ENCODE results near the gene SVEP1. TPM values are rescaled to one million over a fixed set of nuclear protein-coding genes. Genes with fewer than 3 reads are reported as not detected.
A peak's percentile ranks its signal among the peaks of the same experiment; 100 is the strongest.

SVEP1 gene
- total and polyA plus RNA-seq, 2 donors from 2014 or later, result 1.1 to 19.3 TPM

DNA sequence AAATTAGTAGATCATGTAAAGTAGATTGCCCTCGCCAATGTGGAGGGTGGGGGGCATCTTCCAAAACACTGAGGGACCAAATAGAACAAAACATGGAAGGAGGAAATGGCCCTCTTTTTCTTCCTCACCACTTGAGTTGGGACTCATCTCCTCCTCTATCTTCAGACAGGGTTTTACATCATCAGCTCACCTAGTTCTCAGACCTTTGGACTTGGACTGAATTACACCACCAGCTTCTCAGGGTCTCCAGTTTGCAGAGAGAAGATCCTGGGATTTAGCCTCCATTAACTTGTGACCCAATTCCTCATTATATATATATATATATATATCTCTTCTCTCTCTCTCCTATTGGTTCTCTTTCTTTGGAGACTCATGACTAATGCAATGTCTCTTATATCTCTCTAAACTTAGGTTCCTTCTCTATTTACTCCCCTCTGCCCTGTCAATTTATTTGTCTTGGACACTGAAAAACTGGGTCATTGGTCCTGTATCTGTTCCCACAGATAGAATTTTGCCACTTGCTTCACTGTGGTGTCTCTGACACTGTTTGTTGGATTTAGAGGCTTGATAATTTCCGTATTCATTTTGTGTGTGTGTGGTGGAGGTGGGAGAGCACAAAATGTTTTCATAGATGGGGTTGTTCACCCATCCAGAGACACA is 187.6 kb downstream of the SVEP1 start:
- no peak overlapping the region for H3K9ac ChIP-seq (ENCODE audit: low read length in 3 of 3)
- H3K36me3 ChIP-seq (ENCODE audit: control insufficient read depth in 2 of 3, insufficient read depth in 3 of 3, low read length in 3 of 3), result no peaks in the 10 kb centered on the region
- TF ChIP-seq, protein P1, sequence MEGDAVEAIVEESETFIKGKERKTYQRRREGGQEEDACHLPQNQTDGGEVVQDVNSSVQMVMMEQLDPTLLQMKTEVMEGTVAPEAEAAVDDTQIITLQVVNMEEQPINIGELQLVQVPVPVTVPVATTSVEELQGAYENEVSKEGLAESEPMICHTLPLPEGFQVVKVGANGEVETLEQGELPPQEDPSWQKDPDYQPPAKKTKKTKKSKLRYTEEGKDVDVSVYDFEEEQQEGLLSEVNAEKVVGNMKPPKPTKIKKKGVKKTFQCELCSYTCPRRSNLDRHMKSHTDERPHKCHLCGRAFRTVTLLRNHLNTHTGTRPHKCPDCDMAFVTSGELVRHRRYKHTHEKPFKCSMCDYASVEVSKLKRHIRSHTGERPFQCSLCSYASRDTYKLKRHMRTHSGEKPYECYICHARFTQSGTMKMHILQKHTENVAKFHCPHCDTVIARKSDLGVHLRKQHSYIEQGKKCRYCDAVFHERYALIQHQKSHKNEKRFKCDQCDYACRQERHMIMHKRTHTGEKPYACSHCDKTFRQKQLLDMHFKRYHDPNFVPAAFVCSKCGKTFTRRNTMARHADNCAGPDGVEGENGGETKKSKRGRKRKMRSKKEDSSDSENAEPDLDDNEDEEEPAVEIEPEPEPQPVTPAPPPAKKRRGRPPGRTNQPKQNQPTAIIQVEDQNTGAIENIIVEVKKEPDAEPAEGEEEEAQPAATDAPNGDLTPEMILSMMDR (IDR thresholded peaks at IDR 0.05; ENCODE audit: borderline replicate concordance, extremely low read depth, insufficient read depth), result no peak
- H3K27me3 ChIP-seq (ENCODE audit: control insufficient read depth, insufficient read depth, low read length), result no peaks in the 10 kb centered on the region
- DNase-seq (no peak), FAIRE-seq (no peak)
- H3K4me1 ChIP-seq (ENCODE audit: control insufficient read depth in 2 of 3, insufficient read depth in 2 of 3, low read depth in 1 of 3, low read length in 3 of 3), result peaks cover 0 to 5% (median 0%) of the 10 kb centered on the region in 3 donors
- intact Hi-C loops (cut with DNase I), result no loop called here
- no peak overlapping the region for H3K4me3 ChIP-seq (ENCODE audit: low read length in 3 of 3)
- no peaks in the 10 kb centered on the region for H3K9me3 ChIP-seq (ENCODE audit: control insufficient read depth in 2 of 3, insufficient read depth in 1 of 3, low read length in 3 of 3)
- no peak overlapping the region for H3K27ac ChIP-seq (ENCODE audit: low read depth in 2 of 2, low read length in 2 of 2)

DNA sequence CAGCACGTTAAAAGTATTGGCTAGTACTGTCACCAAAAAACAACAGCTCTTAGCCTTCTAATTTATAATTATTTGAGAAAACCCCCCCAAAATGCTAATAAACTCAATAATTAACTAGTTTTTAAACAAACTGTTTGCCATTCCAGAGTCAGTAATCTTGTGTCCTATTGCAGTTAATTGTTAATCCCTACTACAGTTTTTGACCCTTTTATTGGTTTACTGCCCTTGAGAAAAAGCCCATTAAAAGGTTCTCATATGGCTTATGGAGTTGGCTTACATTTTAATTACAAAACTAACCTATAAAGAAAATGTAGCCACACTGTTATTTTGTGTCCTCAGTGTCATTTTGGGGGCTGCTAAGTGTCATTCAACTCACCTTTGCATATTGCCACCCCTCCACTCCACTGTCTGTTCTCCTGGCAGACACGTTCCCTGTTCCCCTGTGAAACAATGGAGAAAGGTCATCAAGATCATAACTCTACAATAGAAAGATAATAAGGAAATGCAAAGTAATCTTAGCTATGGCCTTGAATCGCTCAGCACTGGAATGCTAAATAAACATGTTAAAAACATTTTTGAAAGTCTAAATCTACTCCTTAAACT is 190.3 kb downstream of the SVEP1 start:
- Histone ChIP-seq H3K36me3 (ENCODE audit: control insufficient read depth in 2 of 3, insufficient read depth in 3 of 3, low read length in 3 of 3) (no peaks in the 10 kb centered on the region), H3K4me3 (ENCODE audit: low read length in 3 of 3) (peak overlapping the region in 2 of 3 donors; percentile 19 to 21), H3K9me3 (ENCODE audit: control insufficient read depth in 2 of 3, insufficient read depth in 1 of 3, low read length in 3 of 3) (no peaks in the 10 kb centered on the region), H3K27ac (ENCODE audit: low read depth in 2 of 2, low read length in 2 of 2) (no peak overlapping the region), H3K4me1 (ENCODE audit: control insufficient read depth in 2 of 3, insufficient read depth in 2 of 3, low read depth in 1 of 3, low read length in 3 of 3) (peaks cover 0 to 5% (median 0%) of the 10 kb centered on the region in 3 donors), H3K9ac (ENCODE audit: low read length in 3 of 3) (no peak overlapping the region), H3K27me3 (ENCODE audit: control insufficient read depth, insufficient read depth, low read length) (no peaks in the 10 kb centered on the region)
- DNase-seq (peak in 2 of 5 donors; percentile 40 to 48), FAIRE-seq (peak; percentile 58)
- TF ChIP-seq, protein P1 (IDR thresholded peaks at IDR 0.05; ENCODE audit: borderline replicate concordance, extremely low read depth, insufficient read depth), result no peak
- intact Hi-C loops (cut with DNase I), result no loop called here

DNA sequence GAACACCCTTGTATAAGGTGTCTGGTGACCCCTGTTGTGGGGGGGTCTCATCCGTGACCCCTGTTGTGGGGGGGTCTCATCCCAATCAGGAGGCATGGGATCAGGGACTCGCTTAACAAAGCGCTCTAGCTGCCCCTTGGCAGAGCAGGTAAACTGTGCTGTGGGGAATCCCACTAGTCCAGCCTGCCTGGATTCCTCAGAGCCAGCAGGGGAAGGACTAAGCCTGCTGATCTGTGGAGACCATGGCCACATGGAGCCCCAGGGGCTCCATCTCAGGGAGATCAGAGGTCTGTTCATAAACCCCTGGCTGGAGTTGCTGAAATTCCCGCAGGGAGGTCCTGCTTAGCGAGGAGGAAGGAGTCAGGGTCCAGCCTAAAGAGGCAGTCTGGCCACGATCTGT is 196.1 kb downstream of the SVEP1 start:
- DNase-seq (no peak), FAIRE-seq (no peak)
- Histone ChIP-seq H3K4me1 (ENCODE audit: control insufficient read depth in 2 of 3, insufficient read depth in 2 of 3, low read depth in 1 of 3, low read length in 3 of 3) (no peaks in the 10 kb centered on the region), H3K9ac (ENCODE audit: low read length in 3 of 3) (no peak overlapping the region), H3K27ac (ENCODE audit: low read depth in 2 of 2, low read length in 2 of 2) (no peak overlapping the region), H3K4me3 (ENCODE audit: low read length in 3 of 3) (no peak overlapping the region), H3K36me3 (ENCODE audit: control insufficient read depth in 2 of 3, insufficient read depth in 3 of 3, low read length in 3 of 3) (no peaks in the 10 kb centered on the region), H3K27me3 (ENCODE audit: control insufficient read depth, insufficient read depth, low read length) (no peaks in the 10 kb centered on the region), H3K9me3 (ENCODE audit: control insufficient read depth in 2 of 3, insufficient read depth in 1 of 3, low read length in 3 of 3) (no peaks in the 10 kb centered on the region)
- intact Hi-C loops (cut with DNase I), result no loop called here
- TF ChIP-seq, protein P1 (IDR thresholded peaks at IDR 0.05; ENCODE audit: borderline replicate concordance, extremely low read depth, insufficient read depth), result no peak

Data from kidney (tissue), 14 donors.